Mesothelial cell of epicardium (in vitro differentiated cells): Measurements from ENCODE around the gene NUAK2. TPM values are rescaled to one million over a fixed set of nuclear protein-coding genes. Genes with fewer than 3 reads are reported as not detected.
A peak's percentile ranks its signal among the peaks of the same experiment; 100 is the strongest.

ENCODE experiments used
- DNase-seq, 2 experiments: peaks; one replicate each; pipeline ENCODE4 v3.0.0; 2021; ENCODE audit warnings: low spot score in 2 of 2; ENCODE audit not compliant: unreplicated experiment in 2 of 2
- H3K27ac Mint-ChIP-seq: 2 replicates; pipeline ENCODE4 v1.8.0; 2021; ENCODE audit warnings: mixed read lengths
- H3K27me3 Mint-ChIP-seq: 2 replicates; pipeline ENCODE4 v1.8.0; 2021; ENCODE audit warnings: low read depth, mixed read lengths
- H3K36me3 Mint-ChIP-seq: 2 replicates; pipeline ENCODE4 v1.8.0; 2021; ENCODE audit warnings: mixed read lengths
- H3K4me1 Mint-ChIP-seq: 2 replicates; pipeline ENCODE4 v1.8.0; 2021; ENCODE audit warnings: mixed read lengths
- H3K4me3 Mint-ChIP-seq: 2 replicates; pipeline ENCODE4 v1.8.0; 2021; ENCODE audit warnings: mild to moderate bottlenecking, moderate library complexity, mixed read lengths
- H3K9me3 Mint-ChIP-seq: 2 replicates; pipeline ENCODE4 v1.8.0; 2021; ENCODE audit warnings: mixed read lengths
- CTCF ChIP-seq: fragments of 200-600 bp; sonication (generic); IDR thresholded peaks from one replicate; pipeline ENCODE4 v1.5.0; 2021; ENCODE audit warnings: antibody characterized with exemption; ENCODE audit not compliant: unreplicated experiment
- total RNA-seq: library from RNA; stranded (reverse); gene quantifications from 3 replicates; pipeline ENCODE4 v1.2.1, GENCODE V29; 2021

NUAK2 gene
- total RNA-seq, 1 donor from 2014 or later, result 5.7 TPM

- Mint-ChIP-seq H3K4me3 (no peak overlapping the region), H3K27ac (no peak overlapping the region), H3K36me3 (peaks cover 2% of the 10 kb centered on the region), H3K27me3 (no peaks in the 10 kb centered on the region), H3K9me3 (no peaks in the 10 kb centered on the region), H3K4me1 (peaks cover 5% of the 10 kb centered on the region)
- no peak for DNase-seq
- TF ChIP-seq CTCF, result no peak
These were observed 47.4 kb downstream of the NUAK2 start for GRCh38 chr1:205274041-205274691.

GRCh38 chr1:205273551-205273982 lies 48.0 kb downstream of the NUAK2 start:
- peak; percentile 74 to 91 for DNase-seq
- no peak overlapping the region for H3K27ac Mint-ChIP-seq

GRCh38 chr1:205272536-205272935 lies 49.0 kb downstream of the NUAK2 start:
- Mint-ChIP-seq H3K36me3 (peaks cover 2% of the 10 kb centered on the region), H3K9me3 (no peaks in the 10 kb centered on the region), H3K4me3 (no peak overlapping the region), H3K4me1 (peaks cover 5% of the 10 kb centered on the region), H3K27ac (no peak overlapping the region), H3K27me3 (no peaks in the 10 kb centered on the region)
- no peak for DNase-seq
- TF ChIP-seq CTCF, result no peak

More at GRCh38 chr1:205273551-205273982, 48.0 kb downstream of the NUAK2 start:
- TF ChIP-seq CTCF, result peak; percentile 95
- Mint-ChIP-seq H3K4me3 (no peak overlapping the region), H3K27me3 (no peaks in the 10 kb centered on the region), H3K36me3 (peaks cover 2% of the 10 kb centered on the region), H3K4me1 (peaks cover 5% of the 10 kb centered on the region), H3K9me3 (no peaks in the 10 kb centered on the region)

GRCh38 chr1:205271745-205272144 lies 49.8 kb downstream of the NUAK2 start:
- H3K27ac Mint-ChIP-seq, result no peak overlapping the region

GRCh38 chr1:205271277-205271676 lies 50.3 kb downstream of the NUAK2 start:
- no peak for DNase-seq
- Mint-ChIP-seq H3K36me3 (peaks cover 2% of the 10 kb centered on the region), H3K27ac (no peak overlapping the region), H3K27me3 (no peaks in the 10 kb centered on the region), H3K9me3 (no peaks in the 10 kb centered on the region), H3K4me3 (no peak overlapping the region), H3K4me1 (peaks cover 5% of the 10 kb centered on the region)
- TF ChIP-seq CTCF, result no peak

More at GRCh38 chr1:205271745-205272144, 49.8 kb downstream of the NUAK2 start:
- peaks cover 5% of the 10 kb centered on the region for H3K4me1 Mint-ChIP-seq
- DNase-seq, result no peak
- H3K36me3 Mint-ChIP-seq, result peaks cover 2% of the 10 kb centered on the region
- no peak overlapping the region for H3K4me3 Mint-ChIP-seq
- H3K27me3 Mint-ChIP-seq, result no peaks in the 10 kb centered on the region
- no peak for TF ChIP-seq CTCF
- H3K9me3 Mint-ChIP-seq, result no peaks in the 10 kb centered on the region

- H3K27ac Mint-ChIP-seq, result no peak overlapping the region
- H3K4me1 Mint-ChIP-seq, result peaks cover 5% of the 10 kb centered on the region
- no peaks in the 10 kb centered on the region for H3K9me3 Mint-ChIP-seq
- H3K36me3 Mint-ChIP-seq, result peaks cover 2% of the 10 kb centered on the region
- no peak for DNase-seq
- no peak for TF ChIP-seq CTCF
- H3K27me3 Mint-ChIP-seq, result no peaks in the 10 kb centered on the region
- no peak overlapping the region for H3K4me3 Mint-ChIP-seq
These were observed 50.8 kb downstream of the NUAK2 start for GRCh38 chr1:205270764-205271163.
